HepG2 (cell line): ENCODE results near the gene RAB3C. TPM values are rescaled to one million over a fixed set of nuclear protein-coding genes. Genes with fewer than 3 reads are reported as not detected.

Source experiments
- DMTF1 ChIP-seq: sonication (generic); formaldehyde crosslinking; IDR thresholded peaks from 2 replicates; pipeline ENCODE4 v1.4.0; 2020; ENCODE audit warnings: mild to moderate bottlenecking, missing genetic modification reagents
- ELK4 ChIP-seq: sonication (generic); formaldehyde crosslinking; IDR thresholded peaks from 2 replicates; pipeline ENCODE4 v1.9.0; 2021; ENCODE audit warnings: missing genetic modification reagents, borderline replicate concordance
- PRPF4 ChIP-seq: fragments of 200-400 bp; formaldehyde crosslinking; IDR thresholded peaks from 2 replicates; pipeline ENCODE4 v1.6.1; 2016; ENCODE audit warnings: low read length, low read depth; ENCODE audit not compliant: poor library complexity, severe bottlenecking
- RFX3 ChIP-seq: IDR thresholded peaks from 2 replicates; pipeline ENCODE4 v1.6.1; 2016; ENCODE audit warnings: missing biosample characterization, missing genetic modification reagents
- TRAFD1 ChIP-seq: sonication (generic); formaldehyde crosslinking; IDR thresholded peaks from 2 replicates; pipeline ENCODE4 v1.5.1; 2020; ENCODE audit warnings: missing genetic modification reagents, mild to moderate bottlenecking, borderline replicate concordance
- ZNF468 ChIP-seq: sonication (generic); formaldehyde crosslinking; IDR thresholded peaks from 2 replicates; pipeline ENCODE4 v1.8.0; 2022; ENCODE audit warnings: mild to moderate bottlenecking, moderate library complexity, missing genetic modification reagents
- polyA plus RNA-seq, 8 experiments: library from polyadenylated mRNA; depleted of rRNA in 3 of 8; stranded (reverse) in 7 of 8; unstranded in 1 of 8; fragments of >200 nt; fragmentation: Illumina TruSeq in 4 of 8; extraction: Trizol in 4 of 8; gene quantifications; 2 replicates each; pipeline versions ENCODE4 v1.2.1 to v1.2.3, GENCODE V29; 2011 to 2016; ENCODE audit warnings: low read depth in 4 of 8, missing spikeins in 1 of 8, mixed read lengths in 1 of 8; ENCODE audit not compliant: insufficient read depth in 1 of 8
- total RNA-seq, 5 experiments: library from RNA; depleted of rRNA; stranded (reverse); fragments of >200 nt; fragmentation: Illumina TruSeq; extraction: Trizol; gene quantifications; 2 replicates each; pipeline ENCODE4 v1.2.3, GENCODE V29; 2016; ENCODE audit warnings: low read depth in 1 of 5

The RAB3C gene
- total and polyA plus RNA-seq, 2 of the 13 experiments (the other 11 are each of a cell fraction or from before 2014, with no cell fraction given), result not detected

- TF ChIP-seq TRAFD1 (CRISPR knock-in tag), result no peak
- TF ChIP-seq ZNF468, result no peak
- TF ChIP-seq DMTF1 (CRISPR knock-in tag), result no peak
- TF ChIP-seq RFX3 (CRISPR knock-in tag), result no peak
- no peak for TF ChIP-seq PRPF4
- no peak for TF ChIP-seq ELK4 (CRISPR knock-in tag)
Observed at GRCh38 chr5:58834242-58835225, 251.7 kb downstream of the RAB3C start (continued).
